GM13977 (cell line): ENCODE data around the gene GRK4.

Experiments used
- DNase-seq: peaks from one replicate; pipeline ENCODE4 v3.0.0; 2012; ENCODE audit warnings: low spot score
- in situ Hi-C: fragments of 300-500 bp; cut with MboI; formaldehyde crosslinking; loops from one replicate; pipeline ENCODE4 v1.12.0; 2022; ENCODE audit warnings: low sequenced_read_pairs, low pct_unique_long_range_greater_than_20kb, mixed read lengths, inconsistent platforms; ENCODE audit not compliant: unreplicated experiment
- TF ChIP-seq, protein P1 (sequence below): IDR thresholded peaks from 2 replicates; pipeline ENCODE4 v1.5.1; 2012; ENCODE audit warnings: mild to moderate bottlenecking, control low read depth; ENCODE audit not compliant: insufficient read depth; ENCODE audit errors: extremely low read depth, missing control alignments

Gene GRK4

DNA sequence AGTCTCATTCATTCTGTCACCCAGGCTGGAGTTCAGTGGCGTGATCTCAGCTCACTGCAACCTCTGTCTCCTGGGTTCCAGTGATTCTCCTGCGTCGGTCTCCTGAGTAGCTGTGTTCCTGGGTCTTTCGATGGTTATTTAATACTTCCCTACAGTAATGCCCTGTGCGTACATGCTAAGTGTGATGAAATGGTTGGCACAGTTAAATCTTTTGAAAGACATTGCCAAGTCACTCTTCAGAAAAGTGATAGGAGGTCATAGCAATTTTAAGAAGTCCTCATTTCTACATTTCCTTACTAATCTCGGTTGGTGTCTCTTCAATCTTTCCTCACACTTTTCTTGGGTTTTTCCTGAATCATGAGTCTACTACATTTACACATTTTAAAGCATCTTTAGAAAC is 96.6 kb downstream of the GRK4 start:
- in situ Hi-C loops = no loop called here
- TF ChIP-seq, protein P1, sequence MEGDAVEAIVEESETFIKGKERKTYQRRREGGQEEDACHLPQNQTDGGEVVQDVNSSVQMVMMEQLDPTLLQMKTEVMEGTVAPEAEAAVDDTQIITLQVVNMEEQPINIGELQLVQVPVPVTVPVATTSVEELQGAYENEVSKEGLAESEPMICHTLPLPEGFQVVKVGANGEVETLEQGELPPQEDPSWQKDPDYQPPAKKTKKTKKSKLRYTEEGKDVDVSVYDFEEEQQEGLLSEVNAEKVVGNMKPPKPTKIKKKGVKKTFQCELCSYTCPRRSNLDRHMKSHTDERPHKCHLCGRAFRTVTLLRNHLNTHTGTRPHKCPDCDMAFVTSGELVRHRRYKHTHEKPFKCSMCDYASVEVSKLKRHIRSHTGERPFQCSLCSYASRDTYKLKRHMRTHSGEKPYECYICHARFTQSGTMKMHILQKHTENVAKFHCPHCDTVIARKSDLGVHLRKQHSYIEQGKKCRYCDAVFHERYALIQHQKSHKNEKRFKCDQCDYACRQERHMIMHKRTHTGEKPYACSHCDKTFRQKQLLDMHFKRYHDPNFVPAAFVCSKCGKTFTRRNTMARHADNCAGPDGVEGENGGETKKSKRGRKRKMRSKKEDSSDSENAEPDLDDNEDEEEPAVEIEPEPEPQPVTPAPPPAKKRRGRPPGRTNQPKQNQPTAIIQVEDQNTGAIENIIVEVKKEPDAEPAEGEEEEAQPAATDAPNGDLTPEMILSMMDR = no peak
- no peak for DNase-seq

GRCh38 chr4:3060946-3061345 is 97.6 kb downstream of the GRK4 start:
- no peak for DNase-seq
- in situ Hi-C loops = no loop called here
- TF ChIP-seq, protein P1 = no peak

DNA sequence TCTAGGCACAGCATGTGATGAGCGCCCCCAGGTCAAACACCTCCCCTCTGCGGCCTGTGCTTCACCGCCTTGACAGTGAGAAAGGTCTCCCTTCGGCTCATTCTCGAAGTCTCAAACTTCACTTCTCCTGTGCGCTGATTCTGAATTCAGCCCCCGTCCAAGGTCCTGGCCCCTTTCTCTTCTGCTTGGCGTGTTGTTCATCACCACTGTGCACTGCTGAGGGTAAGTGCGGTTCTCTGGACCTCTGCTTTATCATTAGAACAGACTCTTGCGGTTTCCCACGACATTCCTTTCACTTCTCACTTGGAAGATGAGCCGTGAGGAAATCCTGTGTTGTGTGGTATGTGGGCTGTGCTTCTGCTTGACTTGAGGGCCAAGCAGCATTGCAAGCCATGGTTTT is 99.1 kb downstream of the GRK4 start:
- DNase-seq = no peak
- in situ Hi-C loops = no loop called here
- TF ChIP-seq, protein P1 = no peak

GRCh38 chr4:3065551-3065950 is 102.2 kb downstream of the GRK4 start:
- TF ChIP-seq, protein P1 = no peak
- in situ Hi-C loops = no loop called here
- no peak for DNase-seq

- DNase-seq = no peak
- TF ChIP-seq, protein P1 = no peak
- in situ Hi-C loops = no loop called here
These were observed 103.5 kb downstream of the GRK4 start for GRCh38 chr4:3066836-3067400.

DNA sequence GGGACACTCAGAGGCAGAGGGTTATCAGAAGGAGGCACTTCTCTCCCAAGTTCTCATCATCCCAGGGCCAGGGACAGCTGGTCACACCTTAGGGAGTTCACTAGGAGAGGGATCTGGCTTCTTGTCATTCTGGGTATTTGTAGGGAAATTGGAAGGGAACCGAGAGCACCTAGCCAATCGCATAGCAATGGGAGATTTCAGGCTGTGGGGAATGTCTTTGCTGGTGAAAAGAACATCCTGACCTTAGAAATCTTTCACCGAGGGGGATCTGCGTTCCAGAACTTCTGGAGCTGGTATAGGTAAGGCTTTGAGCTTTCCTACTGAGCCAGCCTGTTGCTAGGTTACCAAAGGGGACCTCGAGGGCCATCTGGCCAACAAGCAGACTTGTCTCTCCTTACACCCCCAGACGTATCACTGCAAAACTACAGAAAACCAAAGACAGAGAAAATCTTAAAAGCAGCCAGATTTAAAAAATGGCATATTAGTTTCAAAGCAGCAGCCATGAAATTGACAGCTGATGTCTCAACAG is 104.2 kb downstream of the GRK4 start:
- in situ Hi-C loops = no loop called here
- DNase-seq = no peak
- TF ChIP-seq, protein P1 = no peak
